HCT116 (cell line): ENCODE measurements around the gene CALHM2.

Experiments
- CBX3 ChIP-seq: IDR thresholded peaks from 2 replicates; pipeline ENCODE4 v1.6.1; 2012; ENCODE audit warnings: low read depth
- CEBPB ChIP-seq: IDR thresholded peaks from 2 replicates; pipeline ENCODE4 v1.6.1; 2012; ENCODE audit warnings: low read depth
- CTCF ChIP-seq, 3 experiments: fragments of 200-600 bp in 1 of 3; sonication (generic) in 1 of 3; IDR thresholded peaks in 2 of 3; conservative IDR thresholded peaks in 1 of 3; 2 replicates each; pipeline ENCODE4 v1.5.1; 2012 to 2017; ENCODE audit warnings: low read depth in 2 of 3, low read length in 2 of 3, antibody characterized with exemption in 1 of 3, borderline replicate concordance in 1 of 3, control low read depth in 1 of 3, mild to moderate bottlenecking in 1 of 3, mixed read lengths in 1 of 3, mixed run types in 1 of 3, moderate library complexity in 1 of 3; ENCODE audit not compliant: insufficient read depth in 1 of 3
- EZH2 ChIP-seq: fragments of 200-600 bp; sonication (generic); IDR thresholded peaks from 2 replicates; pipeline ENCODE4 v1.6.1; 2017; ENCODE audit warnings: antibody characterized with exemption, mixed run types
- EZH2phosphoT487 ChIP-seq: fragments of 200-600 bp; IDR thresholded peaks from 2 replicates; pipeline ENCODE4 v1.6.1; 2018; ENCODE audit warnings: antibody characterized with exemption, borderline replicate concordance
- JUND ChIP-seq: IDR thresholded peaks from 2 replicates; pipeline ENCODE4 v1.6.1; 2012
- MAX ChIP-seq: IDR thresholded peaks from 2 replicates; pipeline ENCODE4 v1.6.1; 2012
- POLR2A ChIP-seq: IDR thresholded peaks from 2 replicates; pipeline ENCODE4 v1.7.0; 2011; ENCODE audit warnings: borderline replicate concordance; ENCODE audit not compliant: insufficient read depth, insufficient read length; ENCODE audit errors: extremely low read depth
- POLR2AphosphoS5 ChIP-seq: IDR thresholded peaks from 2 replicates; pipeline ENCODE4 v1.6.1; 2011; ENCODE audit warnings: mild to moderate bottlenecking, low read depth, low read length, moderate library complexity
- RAD21 ChIP-seq: IDR thresholded peaks from 2 replicates; pipeline ENCODE4 v1.6.1; 2012; ENCODE audit warnings: low read depth, mild to moderate bottlenecking
- SIN3A ChIP-seq: IDR thresholded peaks from 2 replicates; pipeline ENCODE4 v1.6.1; 2012; ENCODE audit warnings: low read depth
- YY1 ChIP-seq: IDR thresholded peaks from 2 replicates; pipeline ENCODE4 v1.6.1; 2011; ENCODE audit warnings: low read length, low read depth, moderate library complexity, mild to moderate bottlenecking; ENCODE audit not compliant: insufficient replicate concordance; ENCODE audit errors: extremely low read depth
- ZBTB33 ChIP-seq: IDR thresholded peaks from 2 replicates; pipeline ENCODE4 v1.6.1; 2011; ENCODE audit warnings: mild to moderate bottlenecking, low read length, moderate library complexity; ENCODE audit not compliant: insufficient replicate concordance; ENCODE audit errors: extremely low read depth
- ZNF274 ChIP-seq: fragments of 200-500 bp; sonication (Bioruptor generic); IDR thresholded peaks from 2 replicates; pipeline ENCODE4 v1.6.1; 2014; ENCODE audit warnings: mild to moderate bottlenecking, low read depth, low read length, inconsistent platforms

GRCh38 chr10:103397191-103397825, 54.9 kb downstream of the CALHM2 start:
- TF ChIP-seq CTCF (IDR thresholded peaks at IDR 0.05 in 2 of 3, conservative IDR thresholded peaks at IDR 0.05 in 1 of 3; ENCODE audit: borderline replicate concordance in 1 of 3, insufficient read depth in 1 of 3, low read depth in 2 of 3, low read length in 2 of 3) (no peak), CEBPB (no peak), MAX (no peak), CBX3 (no peak), POLR2A (no peak), EZH2 (no peak), ZBTB33 (no peak), POLR2AphosphoS5 (no peak), RAD21 (no peak), ZNF274 (no peak), YY1 (no peak), SIN3A (no peak), JUND (no peak), EZH2phosphoT487 (no peak)
